ENCODE measurements around the gene LIPM. TPM values are rescaled to one million over a fixed set of nuclear protein-coding genes. Genes with fewer than 3 reads are reported as not detected.
"Not testable (repeated sequence)": the region's sequence is repeated elsewhere in the genome, so short reads cannot be mapped to it uniquely, and the experiment has no call there.

LIPM gene
- total and polyA plus RNA-seq, 3 experiments from 2014 or later, result not detected

GRCh38 chr10:88835096-88835909 is 32.8 kb downstream of the LIPM start:
- Histone ChIP-seq H3K4me3 (ENCODE audit: low read length) (no peak overlapping the region), H3K27ac (ENCODE audit: low read depth, low read length) (no peak overlapping the region), H3K9me3 (ENCODE audit: low read length) (no peaks in the 10 kb centered on the region), H3K4me1 (ENCODE audit: insufficient read depth, low read length) (peaks cover 38% of the 10 kb centered on the region), H3K27me3 (ENCODE audit: insufficient read depth, low read length, poor library complexity, severe bottlenecking) (no peaks in the 10 kb centered on the region), H3K36me3 (ENCODE audit: insufficient read depth, low read length) (no peaks in the 10 kb centered on the region)
- peaks cover 32 to 36% (median 36%) of the 10 kb centered on the region in 3 donors for H3K4me1 Mint-ChIP-seq
- H3K27ac Mint-ChIP-seq, result no peak overlapping the region
- H3K9me3 Mint-ChIP-seq, result no peaks in the 10 kb centered on the region
- CTCF ChIA-PET, result interaction anchor here (0.6 to 7.0 kb wide), 43 partner anchors 9 to 383 kb away, joined by 3 to 150 read pairs (median 4); partner anchors contain the start of genes LIPN and STAMBPL1
- peak; percentile 75 to 91 (median 75) for DNase-seq
- POLR2A ChIA-PET, result interaction anchor here (1.2 to 1.6 kb wide), 2 partner anchors 44 to 97 kb away, joined by 6 read pairs; partner anchors contain the start of gene STAMBPL1
- no peaks in the 10 kb centered on the region for H3K27me3 Mint-ChIP-seq
- H3K36me3 Mint-ChIP-seq, result no peaks in the 10 kb centered on the region
- H3K4me3 Mint-ChIP-seq, result no peak overlapping the region

GRCh38 chr10:88835910-88836221 is 33.3 kb downstream of the LIPM start:
- Mint-ChIP-seq H3K36me3 (no peaks in the 10 kb centered on the region), H3K4me3 (no peak overlapping the region), H3K4me1 (peaks cover 27 to 31% (median 31%) of the 10 kb centered on the region in 3 donors), H3K27me3 (no peaks in the 10 kb centered on the region), H3K9me3 (no peaks in the 10 kb centered on the region), H3K27ac (no peak overlapping the region)
- CTCF ChIA-PET, result interaction anchor here (0.6 to 7.0 kb wide), 41 partner anchors 9 to 740 kb away, joined by 3 to 150 read pairs (median 4); partner anchors contain the start of genes LIPN and STAMBPL1
- no peaks in the 10 kb centered on the region for H3K36me3 ChIP-seq (ENCODE audit: insufficient read depth, low read length)
- H3K4me3 ChIP-seq (ENCODE audit: low read length), result no peak overlapping the region
- no peak overlapping the region for H3K27ac ChIP-seq (ENCODE audit: low read depth, low read length)
- POLR2A ChIA-PET, result interaction anchor here (0.5 to 1.6 kb wide), 3 partner anchors 44 to 163 kb away, joined by 4 to 6 read pairs (median 6); partner anchors contain the start of gene STAMBPL1
- H3K4me1 ChIP-seq (ENCODE audit: insufficient read depth, low read length), result peaks cover 34% of the 10 kb centered on the region
- no peaks in the 10 kb centered on the region for H3K27me3 ChIP-seq (ENCODE audit: insufficient read depth, low read length, poor library complexity, severe bottlenecking)
- DNase-seq, result no peak
- H3K9me3 ChIP-seq (ENCODE audit: low read length), result no peaks in the 10 kb centered on the region

GRCh38 chr10:88837632-88838031 is 35.1 kb downstream of the LIPM start:
- not testable (repeated sequence) for H3K27me3 Mint-ChIP-seq, H3K4me3 Mint-ChIP-seq, H3K36me3 Mint-ChIP-seq

DNA sequence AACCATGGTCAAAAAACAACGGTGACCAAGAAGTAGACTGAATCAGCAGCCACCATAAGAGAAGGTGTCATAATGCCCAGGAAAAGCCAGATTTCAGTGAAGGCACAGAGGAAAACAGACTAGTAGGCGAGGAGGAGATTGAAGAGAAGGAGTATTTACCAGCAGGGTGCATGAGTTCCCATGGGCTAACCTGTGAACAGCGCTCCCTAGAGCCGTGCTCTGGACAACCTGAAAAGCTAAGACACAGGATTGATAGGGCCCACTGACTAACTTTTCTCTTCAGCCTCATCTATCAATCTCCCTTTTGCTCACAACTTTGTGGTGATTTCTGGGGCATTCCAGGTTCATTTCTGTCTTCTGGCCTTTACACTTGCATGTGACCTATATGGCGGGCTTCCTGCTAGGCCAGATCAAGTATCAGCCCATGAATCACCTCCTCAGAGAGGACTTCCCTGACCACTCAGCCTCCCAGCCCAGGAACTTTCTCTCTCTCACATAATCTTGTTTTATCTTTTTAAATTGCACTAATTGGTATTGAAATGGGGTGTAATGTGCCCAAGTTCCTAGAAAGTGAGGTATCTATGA is 36.3 kb downstream of the LIPM start:
- Histone ChIP-seq H3K4me3 (ENCODE audit: low read length) (no peak overlapping the region), H3K4me1 (ENCODE audit: insufficient read depth, low read length) (peaks cover 8% of the 10 kb centered on the region), H3K9me3 (ENCODE audit: low read length) (no peaks in the 10 kb centered on the region), H3K27ac (ENCODE audit: low read depth, low read length) (no peak overlapping the region), H3K36me3 (ENCODE audit: insufficient read depth, low read length) (no peaks in the 10 kb centered on the region), H3K27me3 (ENCODE audit: insufficient read depth, low read length, poor library complexity, severe bottlenecking) (no peaks in the 10 kb centered on the region)
- DNase-seq, result no peak
- ChIA-PET CTCF (interaction anchor here (2.1 kb wide), 1 partner anchor 96 kb away, joined by 5 read pairs; no protein-coding TSS in a partner anchor), POLR2A (no interaction called here)
- Mint-ChIP-seq H3K27me3 (peaks cover 0 to 2% of the 10 kb centered on the region in 2 donors), H3K4me1 (peaks cover 2 to 3% (median 2%) of the 10 kb centered on the region in 3 donors), H3K4me3 (no peak overlapping the region), H3K36me3 (no peaks in the 10 kb centered on the region), H3K27ac (no peak overlapping the region), H3K9me3 (no peaks in the 10 kb centered on the region)

More at GRCh38 chr10:88837632-88838031, 35.1 kb downstream of the LIPM start:
- H3K4me3 ChIP-seq (ENCODE audit: low read length); DNase-seq; H3K27me3 ChIP-seq (ENCODE audit: insufficient read depth, low read length, poor library complexity, severe bottlenecking); POLR2A ChIA-PET; H3K36me3 ChIP-seq (ENCODE audit: insufficient read depth, low read length); H3K27ac ChIP-seq (ENCODE audit: low read depth, low read length); H3K9me3 Mint-ChIP-seq; H3K27ac Mint-ChIP-seq; H3K9me3 ChIP-seq (ENCODE audit: low read length): not testable (repeated sequence)
- H3K4me1 ChIP-seq (ENCODE audit: insufficient read depth, low read length), result peaks cover 19% of the 10 kb centered on the region
- H3K4me1 Mint-ChIP-seq, result peaks cover 14 to 15% (median 15%) of the 10 kb centered on the region in 3 donors
- CTCF ChIA-PET, result interaction anchor here (1.1 to 7.0 kb wide), 8 partner anchors 10 to 742 kb away, joined by 3 to 150 read pairs (median 12); no protein-coding TSS in a partner anchor

GRCh38 chr10:88840104-88840503 is 37.6 kb downstream of the LIPM start:
- no peak for DNase-seq
- peaks cover 4% of the 10 kb centered on the region for H3K4me1 ChIP-seq (ENCODE audit: insufficient read depth, low read length)
- Mint-ChIP-seq H3K36me3 (no peaks in the 10 kb centered on the region), H3K4me1 (no peaks in the 10 kb centered on the region), H3K4me3 (no peak overlapping the region), H3K27ac (no peak overlapping the region), H3K9me3 (no peaks in the 10 kb centered on the region), H3K27me3 (peaks cover 0 to 3% of the 10 kb centered on the region in 2 donors)
- no peak overlapping the region for H3K4me3 ChIP-seq (ENCODE audit: low read length)
- no peaks in the 10 kb centered on the region for H3K36me3 ChIP-seq (ENCODE audit: insufficient read depth, low read length)
- ChIA-PET CTCF (interaction anchor here (2.1 kb wide), 1 partner anchor 95 kb away, joined by 5 read pairs; no protein-coding TSS in a partner anchor), POLR2A (no interaction called here)
- H3K27ac ChIP-seq (ENCODE audit: low read depth, low read length), result no peak overlapping the region
- no peaks in the 10 kb centered on the region for H3K9me3 ChIP-seq (ENCODE audit: low read length)
- H3K27me3 ChIP-seq (ENCODE audit: insufficient read depth, low read length, poor library complexity, severe bottlenecking), result no peaks in the 10 kb centered on the region

- Histone ChIP-seq H3K4me3 (ENCODE audit: low read length) (no peak overlapping the region), H3K9me3 (ENCODE audit: low read length) (no peaks in the 10 kb centered on the region), H3K4me1 (ENCODE audit: insufficient read depth, low read length) (no peaks in the 10 kb centered on the region), H3K27me3 (ENCODE audit: insufficient read depth, low read length, poor library complexity, severe bottlenecking) (no peaks in the 10 kb centered on the region), H3K36me3 (ENCODE audit: insufficient read depth, low read length) (no peaks in the 10 kb centered on the region), H3K27ac (ENCODE audit: low read depth, low read length) (no peak overlapping the region)
- ChIA-PET CTCF (interaction anchor here (2.1 kb wide), 1 partner anchor 94 kb away, joined by 5 read pairs; no protein-coding TSS in a partner anchor), POLR2A (no interaction called here)
- Mint-ChIP-seq H3K27me3 (peaks cover 0 to 3% of the 10 kb centered on the region in 2 donors), H3K4me3 (no peak overlapping the region), H3K4me1 (no peaks in the 10 kb centered on the region), H3K27ac (no peak overlapping the region), H3K9me3 (no peaks in the 10 kb centered on the region), H3K36me3 (no peaks in the 10 kb centered on the region)
- DNase-seq, result no peak
These were observed 38.4 kb downstream of the LIPM start for GRCh38 chr10:88840881-88841280.

GRCh38 chr10:88841316-88842111 is 39.0 kb downstream of the LIPM start:
- no peaks in the 10 kb centered on the region for H3K4me1 ChIP-seq (ENCODE audit: insufficient read depth, low read length)
- no peak overlapping the region for H3K4me3 ChIP-seq (ENCODE audit: low read length)
- H3K27ac Mint-ChIP-seq, result no peak overlapping the region
- H3K4me3 Mint-ChIP-seq, result no peak overlapping the region
- CTCF ChIA-PET, result no interaction called here
- H3K9me3 Mint-ChIP-seq, result no peaks in the 10 kb centered on the region
- H3K27me3 ChIP-seq (ENCODE audit: insufficient read depth, low read length, poor library complexity, severe bottlenecking), result no peaks in the 10 kb centered on the region
- H3K4me1 Mint-ChIP-seq, result no peaks in the 10 kb centered on the region
- DNase-seq, result no peak
- peaks cover 0 to 3% of the 10 kb centered on the region in 2 donors for H3K27me3 Mint-ChIP-seq
- H3K9me3 ChIP-seq (ENCODE audit: low read length), result no peaks in the 10 kb centered on the region
- H3K27ac ChIP-seq (ENCODE audit: low read depth, low read length), result no peak overlapping the region
- H3K36me3 Mint-ChIP-seq, result no peaks in the 10 kb centered on the region
- H3K36me3 ChIP-seq (ENCODE audit: insufficient read depth, low read length), result no peaks in the 10 kb centered on the region
- POLR2A ChIA-PET, result no interaction called here

All from CD8-positive, alpha-beta memory T cell (primary cell).